PC-9 (cell line): ENCODE results near the gene PYDC1.

Experiments used
- CTCF ChIP-seq: fragments of 200-600 bp; sonication (generic); conservative IDR thresholded peaks from 2 replicates; pipeline ENCODE4 v1.6.1; 2017; ENCODE audit warnings: mixed run types, antibody characterized with exemption, mild to moderate bottlenecking, moderate library complexity
- EZH2 ChIP-seq: fragments of 200-600 bp; sonication (generic); IDR thresholded peaks from 2 replicates; pipeline ENCODE4 v1.8.0; 2017; ENCODE audit warnings: antibody characterized with exemption, low read depth

DNA sequence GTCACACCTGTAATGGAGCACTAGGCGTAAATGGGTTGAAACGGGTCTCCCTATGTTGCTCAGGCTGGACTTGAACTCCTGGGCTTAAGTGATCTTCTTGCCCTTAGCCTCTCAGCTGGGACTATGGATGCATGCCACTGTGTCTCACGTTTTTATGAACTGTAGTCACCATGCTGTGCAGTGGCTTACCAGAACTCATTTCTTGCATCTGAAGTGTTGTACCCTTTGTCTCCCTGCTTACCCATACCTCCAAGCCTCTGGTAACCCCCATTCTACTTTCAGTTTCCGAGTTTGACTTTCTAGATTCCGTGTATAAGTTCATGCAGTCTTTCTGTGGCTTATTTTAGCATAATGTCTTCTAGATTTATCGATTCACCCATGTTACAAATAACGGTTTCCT lies 22.0 kb downstream of the PYDC1 start:
- no peak for TF ChIP-seq CTCF
- no peak for TF ChIP-seq EZH2
